Parathyroid adenoma (tissue), 2 donors: Measurements from ENCODE around the gene TMEM154.

ENCODE experiments used
- H2AFZ ChIP-seq: fragments of 300-600 bp; sonication (generic); one replicate; pipeline ENCODE4 v1.7.0; 2017; ENCODE audit warnings: antibody characterized with exemption, mild to moderate bottlenecking
- H3K27ac ChIP-seq: fragments of 300-600 bp; sonication (generic); one replicate; pipeline ENCODE4 v1.7.0; 2017
- H3K27me3 ChIP-seq: fragments of 300-600 bp; sonication (generic); one replicate; pipeline ENCODE4 v1.7.0; 2017; ENCODE audit warnings: low read length; ENCODE audit not compliant: control insufficient read depth, insufficient read depth
- H3K36me3 ChIP-seq: fragments of 300-600 bp; sonication (generic); one replicate; pipeline ENCODE4 v1.7.0; 2017; ENCODE audit warnings: low read length; ENCODE audit not compliant: control insufficient read depth, insufficient read depth
- H3K4me1 ChIP-seq: fragments of 300-600 bp; sonication (generic); one replicate; pipeline ENCODE4 v1.7.0; 2017; ENCODE audit warnings: control low read depth
- H3K4me2 ChIP-seq: fragments of 300-600 bp; sonication (generic); one replicate; pipeline ENCODE4 v1.7.0; 2017; ENCODE audit warnings: low read length
- H3K4me3 ChIP-seq: fragments of 300-600 bp; sonication (generic); one replicate; pipeline ENCODE4 v1.7.0; 2017; ENCODE audit warnings: low read depth, low read length
- H3K79me2 ChIP-seq: fragments of 300-600 bp; sonication (generic); one replicate; pipeline ENCODE4 v1.7.0; 2017; ENCODE audit warnings: control low read depth
- H3K9ac ChIP-seq: fragments of 300-600 bp; sonication (generic); one replicate; pipeline ENCODE4 v1.7.0; 2017; ENCODE audit warnings: mild to moderate bottlenecking
- H3K9me3 ChIP-seq: fragments of 300-600 bp; sonication (generic); one replicate; pipeline ENCODE4 v1.7.0; 2017; ENCODE audit warnings: low read length; ENCODE audit not compliant: control insufficient read depth
- TF ChIP-seq, protein P1 (sequence below): fragments of 300-600 bp; sonication (generic); IDR thresholded peaks from one replicate; pipeline ENCODE4 v1.7.0; 2017; ENCODE audit warnings: antibody characterized with exemption, mild to moderate bottlenecking
- donor health status: primary hyperparathyroidism.

The TMEM154 gene

DNA sequence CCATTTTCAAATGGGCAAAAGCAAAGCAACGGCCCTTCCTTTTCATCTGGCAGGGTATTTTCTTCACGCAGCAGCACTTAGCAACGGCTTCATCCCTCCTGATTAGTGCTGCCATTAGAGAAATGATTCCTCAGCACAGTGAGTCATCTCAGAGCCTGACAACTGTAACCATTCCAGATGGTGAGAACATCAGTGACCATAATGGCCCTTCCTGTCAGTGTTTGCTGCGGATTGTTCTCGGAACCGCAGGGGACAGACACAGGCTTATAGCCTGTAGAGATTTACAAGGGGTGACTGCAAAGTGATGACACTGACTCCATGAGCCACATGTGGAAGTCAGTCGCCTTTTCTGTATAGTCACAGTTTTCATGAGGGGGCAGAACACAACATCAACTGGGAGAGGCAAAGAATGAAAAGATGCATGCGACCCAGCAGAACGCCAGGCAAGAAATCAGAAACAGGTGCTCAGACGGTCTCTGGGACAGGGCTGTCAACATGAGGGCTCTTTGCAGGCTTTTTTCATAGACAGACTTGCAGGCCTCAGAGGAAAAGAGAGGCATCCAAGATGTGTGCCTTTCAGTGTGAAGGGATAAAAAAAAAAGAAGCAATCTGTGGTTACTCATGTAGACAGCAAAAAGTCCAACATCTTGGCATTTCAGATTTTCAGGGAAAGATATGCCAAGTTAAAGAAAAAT, 74.0 kb downstream of the TMEM154 start:
- no peaks in the 10 kb centered on the region for H3K36me3 ChIP-seq
- no peak overlapping the region for H3K4me2 ChIP-seq
- H3K4me3 ChIP-seq: no peak overlapping the region
- no peak overlapping the region for H3K27ac ChIP-seq
- no peak overlapping the region for H3K9ac ChIP-seq
- no peak overlapping the region for H2AFZ ChIP-seq
- peaks cover 3% of the 10 kb centered on the region for H3K4me1 ChIP-seq
- no peaks in the 10 kb centered on the region for H3K79me2 ChIP-seq
- TF ChIP-seq, protein P1, sequence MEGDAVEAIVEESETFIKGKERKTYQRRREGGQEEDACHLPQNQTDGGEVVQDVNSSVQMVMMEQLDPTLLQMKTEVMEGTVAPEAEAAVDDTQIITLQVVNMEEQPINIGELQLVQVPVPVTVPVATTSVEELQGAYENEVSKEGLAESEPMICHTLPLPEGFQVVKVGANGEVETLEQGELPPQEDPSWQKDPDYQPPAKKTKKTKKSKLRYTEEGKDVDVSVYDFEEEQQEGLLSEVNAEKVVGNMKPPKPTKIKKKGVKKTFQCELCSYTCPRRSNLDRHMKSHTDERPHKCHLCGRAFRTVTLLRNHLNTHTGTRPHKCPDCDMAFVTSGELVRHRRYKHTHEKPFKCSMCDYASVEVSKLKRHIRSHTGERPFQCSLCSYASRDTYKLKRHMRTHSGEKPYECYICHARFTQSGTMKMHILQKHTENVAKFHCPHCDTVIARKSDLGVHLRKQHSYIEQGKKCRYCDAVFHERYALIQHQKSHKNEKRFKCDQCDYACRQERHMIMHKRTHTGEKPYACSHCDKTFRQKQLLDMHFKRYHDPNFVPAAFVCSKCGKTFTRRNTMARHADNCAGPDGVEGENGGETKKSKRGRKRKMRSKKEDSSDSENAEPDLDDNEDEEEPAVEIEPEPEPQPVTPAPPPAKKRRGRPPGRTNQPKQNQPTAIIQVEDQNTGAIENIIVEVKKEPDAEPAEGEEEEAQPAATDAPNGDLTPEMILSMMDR: no peak
- H3K27me3 ChIP-seq: no peaks in the 10 kb centered on the region
- H3K9me3 ChIP-seq: no peaks in the 10 kb centered on the region

DNA sequence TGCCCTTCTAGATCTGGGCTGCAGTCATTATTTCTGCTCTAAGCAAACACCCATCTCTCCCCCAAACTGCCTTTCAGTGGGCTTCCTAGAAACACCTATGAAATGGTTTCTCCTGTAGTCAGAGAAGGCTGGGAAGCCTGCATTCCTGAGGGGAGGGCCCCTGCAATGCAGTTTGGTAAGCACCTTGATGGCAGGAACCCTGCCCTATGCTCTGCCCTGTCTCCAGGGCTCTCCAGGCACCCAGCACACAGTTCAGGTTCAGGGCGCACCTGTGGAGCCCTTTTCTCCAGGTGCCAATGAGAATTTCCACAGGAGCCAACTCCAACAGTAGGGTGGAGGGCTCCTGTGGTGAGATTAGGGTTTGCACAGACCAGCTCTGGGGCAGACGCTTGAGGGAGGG, 74.8 kb downstream of the TMEM154 start:
- no peaks in the 10 kb centered on the region for H3K27me3 ChIP-seq
- H3K9me3 ChIP-seq: no peaks in the 10 kb centered on the region
- no peak overlapping the region for H3K4me3 ChIP-seq
- TF ChIP-seq, protein P1: no peak
- H3K36me3 ChIP-seq: no peaks in the 10 kb centered on the region
- H2AFZ ChIP-seq: no peak overlapping the region
- peaks cover 3% of the 10 kb centered on the region for H3K4me1 ChIP-seq
- no peaks in the 10 kb centered on the region for H3K79me2 ChIP-seq
- H3K9ac ChIP-seq: no peak overlapping the region
- no peak overlapping the region for H3K27ac ChIP-seq
- no peak overlapping the region for H3K4me2 ChIP-seq

DNA sequence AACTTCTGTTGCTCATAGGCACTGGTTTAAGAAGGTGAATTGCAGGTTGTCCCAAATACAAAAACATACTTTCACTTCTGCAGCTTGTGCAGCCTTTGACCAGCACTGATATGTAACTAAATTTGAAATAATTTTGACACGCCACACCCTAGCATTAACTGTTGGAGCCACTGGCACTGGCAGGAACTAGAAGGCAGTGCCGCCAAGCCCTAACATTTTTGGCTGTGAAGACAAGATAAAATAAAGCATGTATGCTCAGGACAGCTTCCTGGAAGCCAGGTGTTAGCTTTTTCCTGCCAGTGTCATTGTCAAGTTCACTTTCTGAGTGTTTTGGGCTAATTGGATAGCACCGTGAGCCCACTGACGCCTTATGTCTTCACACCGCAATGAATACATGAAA, 78.6 kb downstream of the TMEM154 start:
- Histone ChIP-seq H3K4me3 (no peak overlapping the region), H3K4me2 (no peak overlapping the region), H3K79me2 (no peaks in the 10 kb centered on the region), H3K9me3 (no peaks in the 10 kb centered on the region), H3K4me1 (no peaks in the 10 kb centered on the region), H3K36me3 (no peaks in the 10 kb centered on the region), H3K27me3 (no peaks in the 10 kb centered on the region), H2AFZ (no peak overlapping the region), H3K27ac (no peak overlapping the region), H3K9ac (no peak overlapping the region)
- TF ChIP-seq, protein P1: no peak

DNA sequence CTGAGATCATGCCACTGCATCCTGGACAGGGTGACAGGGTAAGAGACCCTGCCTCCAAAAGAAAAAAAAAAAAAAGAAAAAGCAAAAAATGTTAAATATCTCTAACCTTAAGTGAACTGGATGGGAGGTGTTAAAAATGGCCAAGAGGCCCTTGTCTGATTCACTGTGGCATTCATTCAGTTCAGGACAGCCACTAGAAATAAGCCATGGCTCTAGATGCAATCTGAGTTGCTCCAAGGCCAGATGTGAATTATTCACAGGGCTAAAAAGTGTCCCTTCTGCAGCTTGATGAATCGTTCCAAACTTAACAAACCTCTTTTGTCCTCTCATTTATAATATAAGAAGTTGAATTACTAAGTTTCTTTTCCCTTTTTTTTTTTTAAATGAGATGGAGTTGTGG, 80.2 kb downstream of the TMEM154 start:
- Histone ChIP-seq H3K36me3 (no peaks in the 10 kb centered on the region), H3K9ac (no peak overlapping the region), H3K4me2 (no peak overlapping the region), H3K27ac (no peak overlapping the region), H2AFZ (no peak overlapping the region), H3K4me1 (no peaks in the 10 kb centered on the region), H3K27me3 (no peaks in the 10 kb centered on the region), H3K4me3 (no peak overlapping the region), H3K79me2 (no peaks in the 10 kb centered on the region), H3K9me3 (no peaks in the 10 kb centered on the region)
- TF ChIP-seq, protein P1: no peak

DNA sequence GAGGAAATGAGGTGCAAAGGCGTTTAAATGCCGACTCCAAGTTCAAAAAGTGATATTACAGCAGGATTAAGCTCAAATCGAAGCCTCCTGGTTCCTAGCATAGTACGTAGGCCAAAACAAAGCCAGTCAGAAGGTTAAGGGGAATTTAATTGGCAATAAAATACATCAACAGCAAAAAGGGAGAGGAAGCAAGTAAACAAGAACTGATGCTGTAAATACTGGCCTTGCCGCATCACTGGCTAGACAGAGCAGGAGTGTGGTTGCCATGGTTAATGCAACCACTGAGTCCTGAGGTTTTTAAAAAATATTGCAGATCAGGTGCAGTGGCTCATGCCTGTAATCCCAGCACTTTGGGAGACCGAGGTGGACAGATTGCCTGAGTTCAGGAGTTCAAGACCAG, 80.7 kb downstream of the TMEM154 start:
- H3K36me3 ChIP-seq: no peaks in the 10 kb centered on the region
- H3K27me3 ChIP-seq: no peaks in the 10 kb centered on the region
- H3K4me1 ChIP-seq: no peaks in the 10 kb centered on the region
- H3K4me3 ChIP-seq: no peak overlapping the region
- H3K9me3 ChIP-seq: no peaks in the 10 kb centered on the region
- H3K9ac ChIP-seq: no peak overlapping the region
- TF ChIP-seq, protein P1: no peak
- H3K4me2 ChIP-seq: no peak overlapping the region
- no peak overlapping the region for H2AFZ ChIP-seq
- H3K79me2 ChIP-seq: no peaks in the 10 kb centered on the region
- H3K27ac ChIP-seq: no peak overlapping the region
